SK-N-SH treated with all-trans-retinoic acid at 6 μM for 48 hours (cell line): ENCODE results near the gene FCHSD2.

Experiments
- BACH2 ChIP-seq: fragments of 250-450 bp; sonication (Bioruptor Pico); IDR thresholded peaks from 2 replicates; pipeline ENCODE4 v1.9.0; 2021; ENCODE audit warnings: mild to moderate bottlenecking, borderline replicate concordance
- ESRRG ChIP-seq: fragments of 250-450 bp; sonication (Bioruptor Pico); IDR thresholded peaks from 2 replicates; pipeline ENCODE4 v1.6.1; 2021; ENCODE audit warnings: mild to moderate bottlenecking
- GLIS3 ChIP-seq: fragments of 250-450 bp; sonication (Bioruptor Pico); IDR thresholded peaks from 2 replicates; pipeline ENCODE4 v1.5.0; 2020; ENCODE audit warnings: mild to moderate bottlenecking, moderate library complexity
- OSR1 ChIP-seq: fragments of 250-450 bp; sonication (Bioruptor Pico); IDR thresholded peaks from 2 replicates; pipeline ENCODE4 v1.8.0; 2022; ENCODE audit warnings: moderate library complexity, mild to moderate bottlenecking, inconsistent platforms
- PPARA ChIP-seq: fragments of 250-450 bp; sonication (Bioruptor Pico); IDR thresholded peaks from 2 replicates; pipeline ENCODE4 v1.5.0; 2020; ENCODE audit warnings: mild to moderate bottlenecking, borderline replicate concordance
- TOX ChIP-seq: fragments of 250-450 bp; sonication (Bioruptor Pico); IDR thresholded peaks from 2 replicates; pipeline ENCODE4 v1.8.0; 2021; ENCODE audit warnings: mild to moderate bottlenecking, moderate library complexity, borderline replicate concordance
- ZC3H10 ChIP-seq: fragments of 250-450 bp; sonication (Bioruptor Pico); IDR thresholded peaks from 2 replicates; pipeline ENCODE4 v1.5.1; 2021; ENCODE audit warnings: mild to moderate bottlenecking, moderate library complexity
- ZFP3 ChIP-seq: fragments of 250-450 bp; sonication (Bioruptor Pico); IDR thresholded peaks from 2 replicates; pipeline ENCODE4 v1.5.0; 2020; ENCODE audit warnings: mild to moderate bottlenecking, moderate library complexity
- TF ChIP-seq, protein P1 (sequence below): fragments of 250-450 bp; sonication (Bioruptor Pico); IDR thresholded peaks from 2 replicates; pipeline ENCODE4 v1.5.0; 2020; ENCODE audit warnings: mild to moderate bottlenecking, moderate library complexity
- TF ChIP-seq, protein P2 (sequence below): fragments of 250-450 bp; sonication (Bioruptor Pico); IDR thresholded peaks from 2 replicates; pipeline ENCODE4 v1.5.1; 2020; ENCODE audit warnings: low read depth, mild to moderate bottlenecking, moderate library complexity
- TF ChIP-seq, protein P3 (sequence below): fragments of 250-450 bp; sonication (Bioruptor Pico); IDR thresholded peaks from 2 replicates; pipeline ENCODE4 v1.8.0; 2020; ENCODE audit warnings: mild to moderate bottlenecking, moderate library complexity, borderline replicate concordance
- TF ChIP-seq, protein P4 (sequence below): fragments of 250-450 bp; sonication (Bioruptor Pico); IDR thresholded peaks from 2 replicates; pipeline ENCODE4 v1.5.1; 2021; ENCODE audit warnings: mild to moderate bottlenecking, moderate library complexity

DNA sequence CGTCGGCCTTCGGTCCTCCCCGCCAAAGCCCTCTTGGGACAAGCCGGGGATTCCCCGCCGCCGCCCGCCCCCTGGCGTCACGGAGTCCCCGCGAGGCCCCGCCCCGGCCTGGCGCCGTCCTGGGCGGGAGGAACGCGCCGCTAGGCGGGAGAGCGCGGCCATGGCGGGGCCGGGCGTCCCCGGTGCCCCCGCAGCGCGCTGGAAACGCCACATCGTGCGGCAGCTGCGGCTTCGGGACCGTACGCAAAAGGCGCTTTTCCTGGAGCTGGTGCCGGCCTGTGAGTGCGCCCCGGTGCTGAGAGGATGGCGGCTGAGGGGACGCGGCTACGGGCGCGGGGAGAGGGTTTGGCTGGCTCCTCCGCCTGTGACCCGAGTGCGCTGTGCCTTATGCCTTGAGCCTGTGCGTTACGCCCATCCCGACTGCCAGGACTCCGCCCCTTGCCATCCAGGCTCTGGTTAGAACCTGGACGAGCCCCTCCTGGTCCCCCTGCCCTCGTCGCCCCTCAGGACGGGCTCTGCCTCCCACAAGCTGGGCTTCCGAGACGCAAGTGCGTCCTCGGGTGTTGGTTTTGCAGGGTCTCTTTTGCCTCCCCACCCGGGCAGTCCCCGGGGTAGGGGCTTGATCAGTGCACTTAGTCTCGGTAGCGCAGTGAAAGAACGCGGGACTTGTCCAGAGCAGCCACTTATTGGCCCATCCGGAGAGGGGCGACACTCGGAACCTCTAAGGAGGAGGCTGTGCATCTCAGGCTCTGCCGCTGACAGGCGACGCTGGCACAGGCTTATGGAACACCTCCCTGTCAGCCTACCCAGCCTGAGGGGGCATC is 327.6 kb downstream of the FCHSD2 start, which contains the start of gene ATG16L2:
- TF ChIP-seq OSR1 (CRISPR knock-in tag) (no peak), ZC3H10 (CRISPR knock-in tag) (no peak), GLIS3 (CRISPR knock-in tag) (no peak), TOX (CRISPR knock-in tag) (no peak), ESRRG (CRISPR knock-in tag) (no peak), PPARA (CRISPR knock-in tag) (no peak), ZFP3 (CRISPR knock-in tag) (no peak), BACH2 (CRISPR knock-in tag) (no peak)
- TF ChIP-seq, protein P1, sequence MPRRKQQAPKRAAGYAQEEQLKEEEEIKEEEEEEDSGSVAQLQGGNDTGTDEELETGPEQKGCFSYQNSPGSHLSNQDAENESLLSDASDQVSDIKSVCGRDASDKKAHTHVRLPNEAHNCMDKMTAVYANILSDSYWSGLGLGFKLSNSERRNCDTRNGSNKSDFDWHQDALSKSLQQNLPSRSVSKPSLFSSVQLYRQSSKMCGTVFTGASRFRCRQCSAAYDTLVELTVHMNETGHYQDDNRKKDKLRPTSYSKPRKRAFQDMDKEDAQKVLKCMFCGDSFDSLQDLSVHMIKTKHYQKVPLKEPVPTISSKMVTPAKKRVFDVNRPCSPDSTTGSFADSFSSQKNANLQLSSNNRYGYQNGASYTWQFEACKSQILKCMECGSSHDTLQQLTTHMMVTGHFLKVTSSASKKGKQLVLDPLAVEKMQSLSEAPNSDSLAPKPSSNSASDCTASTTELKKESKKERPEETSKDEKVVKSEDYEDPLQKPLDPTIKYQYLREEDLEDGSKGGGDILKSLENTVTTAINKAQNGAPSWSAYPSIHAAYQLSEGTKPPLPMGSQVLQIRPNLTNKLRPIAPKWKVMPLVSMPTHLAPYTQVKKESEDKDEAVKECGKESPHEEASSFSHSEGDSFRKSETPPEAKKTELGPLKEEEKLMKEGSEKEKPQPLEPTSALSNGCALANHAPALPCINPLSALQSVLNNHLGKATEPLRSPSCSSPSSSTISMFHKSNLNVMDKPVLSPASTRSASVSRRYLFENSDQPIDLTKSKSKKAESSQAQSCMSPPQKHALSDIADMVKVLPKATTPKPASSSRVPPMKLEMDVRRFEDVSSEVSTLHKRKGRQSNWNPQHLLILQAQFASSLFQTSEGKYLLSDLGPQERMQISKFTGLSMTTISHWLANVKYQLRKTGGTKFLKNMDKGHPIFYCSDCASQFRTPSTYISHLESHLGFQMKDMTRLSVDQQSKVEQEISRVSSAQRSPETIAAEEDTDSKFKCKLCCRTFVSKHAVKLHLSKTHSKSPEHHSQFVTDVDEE (CRISPR knock-in tag): no peak
- TF ChIP-seq, protein P2, sequence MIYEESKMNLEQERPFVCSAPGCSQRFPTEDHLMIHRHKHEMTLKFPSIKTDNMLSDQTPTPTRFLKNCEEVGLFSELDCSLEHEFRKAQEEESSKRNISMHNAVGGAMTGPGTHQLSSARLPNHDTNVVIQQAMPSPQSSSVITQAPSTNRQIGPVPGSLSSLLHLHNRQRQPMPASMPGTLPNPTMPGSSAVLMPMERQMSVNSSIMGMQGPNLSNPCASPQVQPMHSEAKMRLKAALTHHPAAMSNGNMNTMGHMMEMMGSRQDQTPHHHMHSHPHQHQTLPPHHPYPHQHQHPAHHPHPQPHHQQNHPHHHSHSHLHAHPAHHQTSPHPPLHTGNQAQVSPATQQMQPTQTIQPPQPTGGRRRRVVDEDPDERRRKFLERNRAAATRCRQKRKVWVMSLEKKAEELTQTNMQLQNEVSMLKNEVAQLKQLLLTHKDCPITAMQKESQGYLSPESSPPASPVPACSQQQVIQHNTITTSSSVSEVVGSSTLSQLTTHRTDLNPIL (CRISPR knock-in tag): no peak
- TF ChIP-seq, protein P3, sequence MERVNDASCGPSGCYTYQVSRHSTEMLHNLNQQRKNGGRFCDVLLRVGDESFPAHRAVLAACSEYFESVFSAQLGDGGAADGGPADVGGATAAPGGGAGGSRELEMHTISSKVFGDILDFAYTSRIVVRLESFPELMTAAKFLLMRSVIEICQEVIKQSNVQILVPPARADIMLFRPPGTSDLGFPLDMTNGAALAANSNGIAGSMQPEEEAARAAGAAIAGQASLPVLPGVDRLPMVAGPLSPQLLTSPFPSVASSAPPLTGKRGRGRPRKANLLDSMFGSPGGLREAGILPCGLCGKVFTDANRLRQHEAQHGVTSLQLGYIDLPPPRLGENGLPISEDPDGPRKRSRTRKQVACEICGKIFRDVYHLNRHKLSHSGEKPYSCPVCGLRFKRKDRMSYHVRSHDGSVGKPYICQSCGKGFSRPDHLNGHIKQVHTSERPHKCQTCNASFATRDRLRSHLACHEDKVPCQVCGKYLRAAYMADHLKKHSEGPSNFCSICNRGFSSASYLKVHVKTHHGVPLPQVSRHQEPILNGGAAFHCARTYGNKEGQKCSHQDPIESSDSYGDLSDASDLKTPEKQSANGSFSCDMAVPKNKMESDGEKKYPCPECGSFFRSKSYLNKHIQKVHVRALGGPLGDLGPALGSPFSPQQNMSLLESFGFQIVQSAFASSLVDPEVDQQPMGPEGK (CRISPR knock-in tag): no peak
- TF ChIP-seq, protein P4, sequence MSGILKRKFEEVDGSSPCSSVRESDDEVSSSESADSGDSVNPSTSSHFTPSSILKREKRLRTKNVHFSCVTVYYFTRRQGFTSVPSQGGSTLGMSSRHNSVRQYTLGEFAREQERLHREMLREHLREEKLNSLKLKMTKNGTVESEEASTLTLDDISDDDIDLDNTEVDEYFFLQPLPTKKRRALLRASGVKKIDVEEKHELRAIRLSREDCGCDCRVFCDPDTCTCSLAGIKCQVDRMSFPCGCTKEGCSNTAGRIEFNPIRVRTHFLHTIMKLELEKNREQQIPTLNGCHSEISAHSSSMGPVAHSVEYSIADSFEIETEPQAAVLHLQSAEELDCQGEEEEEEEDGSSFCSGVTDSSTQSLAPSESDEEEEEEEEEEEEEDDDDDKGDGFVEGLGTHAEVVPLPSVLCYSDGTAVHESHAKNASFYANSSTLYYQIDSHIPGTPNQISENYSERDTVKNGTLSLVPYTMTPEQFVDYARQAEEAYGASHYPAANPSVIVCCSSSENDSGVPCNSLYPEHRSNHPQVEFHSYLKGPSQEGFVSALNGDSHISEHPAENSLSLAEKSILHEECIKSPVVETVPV (CRISPR knock-in tag): no peak
